Mucosa of rectum (tissue), 2 donors: ENCODE measurements around the gene SYTL4.
"Not testable (repeated sequence)": the region's sequence is repeated elsewhere in the genome, so short reads cannot be mapped to it uniquely, and the experiment has no call there.

Experiments used
- H3K27ac ChIP-seq, 2 donors: one replicate each; pipeline ENCODE4 v1.7.0; 2013; ENCODE audit warnings: inconsistent platforms in 2 of 2, low read depth in 2 of 2, low read length in 2 of 2
- H3K27me3 ChIP-seq, 2 donors: one replicate each; pipeline ENCODE4 v1.7.0; 2013; ENCODE audit warnings: low read length in 2 of 2; ENCODE audit not compliant: control insufficient read depth in 2 of 2, insufficient read depth in 2 of 2
- H3K36me3 ChIP-seq, 2 donors: one replicate each; pipeline ENCODE4 v1.7.0; 2013; ENCODE audit warnings: low read length in 2 of 2; ENCODE audit not compliant: control insufficient read depth in 2 of 2, insufficient read depth in 2 of 2
- H3K4me1 ChIP-seq, 2 donors: one replicate each; pipeline ENCODE4 v1.7.0; 2013; ENCODE audit warnings: low read length in 2 of 2, mild to moderate bottlenecking in 1 of 2; ENCODE audit not compliant: control insufficient read depth in 2 of 2, insufficient read depth in 2 of 2
- H3K4me3 ChIP-seq, 2 donors: one replicate each; pipeline ENCODE4 v1.7.0; 2013; ENCODE audit warnings: low read length in 2 of 2
- H3K9ac ChIP-seq, 2 donors: one replicate each; pipeline ENCODE4 v1.7.0; 2013; ENCODE audit warnings: low read length in 2 of 2, low read depth in 1 of 2, mild to moderate bottlenecking in 1 of 2
- H3K9me3 ChIP-seq, 2 donors: one replicate each; pipeline ENCODE4 v1.7.0; 2013; ENCODE audit warnings: low read length in 2 of 2; ENCODE audit not compliant: control insufficient read depth in 2 of 2
- donor health status: healthy.
- donor health status: Normal muscosa, but diverticular disease.

Gene SYTL4

GRCh38 chrX:100731441-100732281, at the start of gene SYTL4:
SYTL4 (minus strand) TSS chrX:100732121; CDS start chrX:100702037, 30,084 bp downstream.
- peaks cover 0 to 2% of the 10 kb centered on the region in 2 donors for H3K4me1 ChIP-seq
- peak within 1 kb of the TSS; percentile 65 to 85 for H3K9ac ChIP-seq
- peak within 1 kb of the TSS; percentile 26 to 48 for H3K27ac ChIP-seq
- peaks cover 2 to 7% of the 10 kb centered on the region in 2 donors for H3K27me3 ChIP-seq
- no peaks in the 10 kb centered on the region for H3K9me3 ChIP-seq
- peak within 1 kb of the TSS; percentile 79 to 81 for H3K4me3 ChIP-seq
- no peaks in the 10 kb centered on the region for H3K36me3 ChIP-seq

GRCh38 chrX:100769439-100769838, 37.5 kb upstream of the SYTL4 start:
- not testable (repeated sequence) for H3K9ac ChIP-seq, H3K36me3 ChIP-seq

GRCh38 chrX:100768679-100769338, 36.9 kb upstream of the SYTL4 start:
- Histone ChIP-seq H3K9ac (no peak overlapping the region), H3K9me3 (no peaks in the 10 kb centered on the region), H3K36me3 (no peaks in the 10 kb centered on the region), H3K27ac (no peak overlapping the region), H3K27me3 (peaks cover 0 to 3% of the 10 kb centered on the region in 2 donors), H3K4me1 (no peaks in the 10 kb centered on the region), H3K4me3 (no peak overlapping the region)

More at GRCh38 chrX:100769439-100769838, 37.5 kb upstream of the SYTL4 start:
- H3K9me3 ChIP-seq, H3K27me3 ChIP-seq, H3K4me3 ChIP-seq, H3K4me1 ChIP-seq, H3K27ac ChIP-seq: not testable (repeated sequence)

- no peaks in the 10 kb centered on the region for H3K36me3 ChIP-seq
- H3K27me3 ChIP-seq, result peaks cover 0 to 4% of the 10 kb centered on the region in 2 donors
- H3K9ac ChIP-seq, result no peak overlapping the region
- H3K4me3 ChIP-seq, result no peak overlapping the region
- peaks cover 0 to 8% of the 10 kb centered on the region in 2 donors for H3K4me1 ChIP-seq
- H3K9me3 ChIP-seq, result no peaks in the 10 kb centered on the region
- no peak overlapping the region for H3K27ac ChIP-seq
These were observed 19.0 kb upstream of the SYTL4 start for GRCh38 chrX:100750883-100751282.

GRCh38 chrX:100748108-100748507, 16.2 kb upstream of the SYTL4 start:
- no peaks in the 10 kb centered on the region for H3K9me3 ChIP-seq
- no peaks in the 10 kb centered on the region for H3K36me3 ChIP-seq
- H3K4me3 ChIP-seq, result no peak overlapping the region
- no peak overlapping the region for H3K9ac ChIP-seq
- H3K4me1 ChIP-seq, result peaks cover 0 to 22% of the 10 kb centered on the region in 2 donors
- peaks cover 0 to 4% of the 10 kb centered on the region in 2 donors for H3K27me3 ChIP-seq
- peak overlapping the region; percentile 19 to 37 for H3K27ac ChIP-seq

GRCh38 chrX:100747703-100748102, 15.8 kb upstream of the SYTL4 start:
- H3K9me3 ChIP-seq, result no peaks in the 10 kb centered on the region
- peaks cover 0 to 22% of the 10 kb centered on the region in 2 donors for H3K4me1 ChIP-seq
- H3K4me3 ChIP-seq, result no peak overlapping the region
- H3K36me3 ChIP-seq, result no peaks in the 10 kb centered on the region
- H3K27me3 ChIP-seq, result peaks cover 0 to 4% of the 10 kb centered on the region in 2 donors
- H3K27ac ChIP-seq, result peak overlapping the region; percentile 19 to 37
- H3K9ac ChIP-seq, result no peak overlapping the region

- Histone ChIP-seq H3K4me3 (no peak overlapping the region), H3K9ac (no peak overlapping the region), H3K27ac (peak overlapping the region; percentile 52 to 78), H3K36me3 (no peaks in the 10 kb centered on the region), H3K4me1 (peaks cover 0 to 22% of the 10 kb centered on the region in 2 donors), H3K9me3 (no peaks in the 10 kb centered on the region), H3K27me3 (peaks cover 0 to 4% of the 10 kb centered on the region in 2 donors)
These were observed 15.2 kb upstream of the SYTL4 start for GRCh38 chrX:100747090-100747489.

- peaks cover 0 to 22% of the 10 kb centered on the region in 2 donors for H3K4me1 ChIP-seq
- H3K4me3 ChIP-seq, result peak overlapping the region in 1 of 2 donors; percentile 3
- no peaks in the 10 kb centered on the region for H3K9me3 ChIP-seq
- H3K9ac ChIP-seq, result peak overlapping the region in 1 of 2 donors; percentile 22
- H3K36me3 ChIP-seq, result no peaks in the 10 kb centered on the region
- H3K27me3 ChIP-seq, result peaks cover 0 to 4% of the 10 kb centered on the region in 2 donors
- H3K27ac ChIP-seq, result peak overlapping the region; percentile 49 to 78
These were observed 14.1 kb upstream of the SYTL4 start for GRCh38 chrX:100745806-100746537.

- Histone ChIP-seq H3K36me3 (no peaks in the 10 kb centered on the region), H3K27ac (peak overlapping the region; percentile 49 to 67), H3K4me1 (peaks cover 0 to 22% of the 10 kb centered on the region in 2 donors), H3K4me3 (no peak overlapping the region), H3K9me3 (no peaks in the 10 kb centered on the region), H3K27me3 (peaks cover 0 to 4% of the 10 kb centered on the region in 2 donors), H3K9ac (no peak overlapping the region)
These were observed 13.3 kb upstream of the SYTL4 start for GRCh38 chrX:100745205-100745604.
